BLaER1 (cell line): ENCODE measurements around the gene IL1A.
A peak's percentile ranks its signal among the peaks of the same experiment; 100 is the strongest.
"Not testable (repeated sequence)": the region's sequence is repeated elsewhere in the genome, so short reads cannot be mapped to it uniquely, and the experiment has no call there.

Source experiments
- H3K27ac ChIP-seq: shearing (Covaris generic); formaldehyde crosslinking; 2 replicates; pipeline ENCODE4 v1.8.1; 2022
- H3K27me3 ChIP-seq: shearing (Covaris generic); formaldehyde crosslinking; 2 replicates; pipeline ENCODE4 v1.8.1; 2022
- H3K36me3 ChIP-seq: shearing (Covaris generic); formaldehyde crosslinking; 2 replicates; pipeline ENCODE4 v1.8.1; 2022
- H3K4me1 ChIP-seq: shearing (Covaris generic); formaldehyde crosslinking; 2 replicates; pipeline ENCODE4 v1.8.1; 2022
- H3K4me2 ChIP-seq: shearing (Covaris generic); formaldehyde crosslinking; 2 replicates; pipeline ENCODE4 v1.8.1; 2022
- H3K4me3 ChIP-seq: shearing (Covaris generic); formaldehyde crosslinking; 2 replicates; pipeline ENCODE4 v1.8.1; 2022
- H3K9ac ChIP-seq: shearing (Covaris generic); formaldehyde crosslinking; 2 replicates; pipeline ENCODE4 v1.8.1; 2022
- H3K9me3 ChIP-seq: shearing (Covaris generic); formaldehyde crosslinking; 2 replicates; pipeline ENCODE4 v1.8.1; 2022
- H4K20me1 ChIP-seq: shearing (Covaris generic); formaldehyde crosslinking; 2 replicates; pipeline ENCODE4 v1.8.1; 2022
- Cebpa-rat ChIP-seq: shearing (Covaris generic); IDR thresholded peaks from 2 replicates; pipeline ENCODE4 v1.8.1; 2022

IL1A gene, protein sequence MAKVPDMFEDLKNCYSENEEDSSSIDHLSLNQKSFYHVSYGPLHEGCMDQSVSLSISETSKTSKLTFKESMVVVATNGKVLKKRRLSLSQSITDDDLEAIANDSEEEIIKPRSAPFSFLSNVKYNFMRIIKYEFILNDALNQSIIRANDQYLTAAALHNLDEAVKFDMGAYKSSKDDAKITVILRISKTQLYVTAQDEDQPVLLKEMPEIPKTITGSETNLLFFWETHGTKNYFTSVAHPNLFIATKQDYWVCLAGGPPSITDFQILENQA

DNA sequence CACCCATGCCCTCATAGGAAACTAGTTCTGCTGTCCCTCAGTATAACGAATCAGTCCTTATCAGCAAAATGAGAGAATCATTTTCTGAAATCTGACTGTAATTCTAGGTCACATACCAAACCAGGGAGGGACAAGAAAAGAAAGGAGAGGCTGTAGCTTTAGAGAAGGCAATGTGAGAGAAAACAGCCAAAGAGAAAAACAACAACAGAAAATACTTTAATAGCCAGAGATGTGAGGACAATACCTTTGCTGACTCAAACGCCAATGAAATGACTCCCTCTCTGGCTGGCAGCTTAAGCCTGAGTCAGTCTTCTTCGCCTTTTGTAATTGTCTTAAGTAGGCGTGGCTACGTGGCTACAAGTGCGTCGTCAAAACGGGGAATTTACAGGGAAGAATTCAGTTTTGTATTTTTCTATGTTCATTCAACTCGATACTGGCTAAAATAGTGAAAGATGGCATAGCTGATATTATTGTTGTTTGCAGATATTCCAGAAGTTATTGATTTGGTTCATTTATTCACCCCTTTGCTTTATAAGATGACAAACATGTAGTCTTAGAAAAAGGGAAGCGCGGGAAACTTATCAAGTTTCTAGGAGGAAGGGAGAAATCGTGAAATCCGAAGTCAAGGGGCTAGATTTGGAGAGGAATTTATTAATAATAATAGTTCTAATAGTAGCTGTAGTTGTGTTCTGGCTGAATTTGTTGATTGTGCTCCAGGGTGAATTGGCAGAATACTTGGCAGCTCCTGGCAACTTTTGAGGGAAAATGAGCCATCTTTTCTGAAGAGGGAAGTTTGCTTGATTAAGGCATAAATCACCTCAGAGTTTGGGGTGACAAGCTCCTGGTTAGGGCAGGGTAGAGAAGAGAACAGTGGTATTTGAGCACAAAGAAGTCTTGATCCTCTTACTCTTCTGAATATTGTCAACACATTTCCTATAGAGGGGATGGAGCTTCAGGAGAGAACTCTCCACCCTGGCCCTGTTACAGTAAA lies at the start of gene IL1A:
Gene IL1A (minus strand): TSS at position 295 of the 991 bp plus-strand sequence. CDS start 723 bp downstream, outside the sequence.
- no peak for TF ChIP-seq Cebpa-rat
- Histone ChIP-seq H3K9me3 (no peaks in the 10 kb centered on the region), H3K4me3 (no peak within 1 kb of the TSS), H3K4me1 (peaks cover 8% of the 10 kb centered on the region), H3K9ac (no peak within 1 kb of the TSS), H4K20me1 (no peaks in the 10 kb centered on the region), H3K27me3 (no peaks in the 10 kb centered on the region), H3K36me3 (no peaks in the 10 kb centered on the region), H3K27ac (no peak within 1 kb of the TSS), H3K4me2 (no peak within 1 kb of the TSS)

DNA sequence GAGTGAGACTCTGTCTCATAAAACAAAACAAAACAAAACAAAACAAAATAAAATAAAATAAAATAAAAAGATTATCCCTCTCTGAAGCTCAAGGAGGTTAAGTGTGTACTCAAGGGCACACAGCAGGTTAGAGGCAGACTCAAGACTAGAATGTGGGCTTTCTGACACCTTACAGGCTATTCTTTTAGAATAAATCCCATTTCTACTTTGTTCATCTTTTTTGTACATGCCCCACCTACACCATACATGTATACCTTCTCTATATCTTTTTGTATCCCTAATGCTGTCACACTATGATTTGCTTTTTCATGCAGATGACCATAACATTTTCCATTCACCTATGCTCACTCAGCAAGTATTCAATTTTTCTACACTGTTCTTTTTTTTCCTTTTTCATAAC lies 49.7 kb upstream of the IL1A start:
- peak overlapping the region; percentile 65 for H3K4me3 ChIP-seq
- peak overlapping the region; percentile 99 for H3K27ac ChIP-seq
- peak overlapping the region; percentile 87 for H3K4me2 ChIP-seq
- no peak for TF ChIP-seq Cebpa-rat
- H3K9ac ChIP-seq = peak overlapping the region; percentile 38
- H3K9me3 ChIP-seq = peaks cover 36% of the 10 kb centered on the region
- peaks cover 46% of the 10 kb centered on the region for H3K36me3 ChIP-seq
- H4K20me1 ChIP-seq = no peaks in the 10 kb centered on the region
- H3K4me1 ChIP-seq = peaks cover 100% of the 10 kb centered on the region
- H3K27me3 ChIP-seq = no peaks in the 10 kb centered on the region

DNA sequence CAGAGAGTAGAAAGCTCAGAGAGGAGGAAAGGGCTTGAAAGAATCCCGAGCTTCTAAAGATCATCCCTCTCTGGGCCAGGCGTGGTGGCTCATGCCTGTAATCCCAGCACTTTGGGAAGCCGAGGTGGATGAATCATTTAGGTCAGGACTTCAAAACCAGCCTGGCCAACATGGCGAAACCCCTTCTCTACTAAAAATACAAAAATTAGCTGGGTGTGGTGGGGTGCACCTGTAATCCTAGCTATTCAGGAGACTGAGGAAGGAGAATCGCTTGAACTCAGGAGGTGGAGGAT lies 49.3 kb upstream of the IL1A start:
- H3K36me3 ChIP-seq = peaks cover 49% of the 10 kb centered on the region
- H3K4me3 ChIP-seq = peak overlapping the region; percentile 65
- H3K9me3 ChIP-seq = peaks cover 40% of the 10 kb centered on the region
- H4K20me1 ChIP-seq, H3K27me3 ChIP-seq: not testable (repeated sequence)
- peak overlapping the region; percentile 87 for H3K4me2 ChIP-seq
- H3K27ac ChIP-seq = peak overlapping the region; percentile 99
- H3K4me1 ChIP-seq = peaks cover 100% of the 10 kb centered on the region
- peak overlapping the region; percentile 66 for H3K9ac ChIP-seq

- Histone ChIP-seq H3K9me3 (peaks cover 40% of the 10 kb centered on the region), H4K20me1 (no peaks in the 10 kb centered on the region), H3K36me3 (peaks cover 49% of the 10 kb centered on the region), H3K4me2 (peak overlapping the region; percentile 87), H3K27ac (peak overlapping the region; percentile 99), H3K4me3 (peak overlapping the region; percentile 65), H3K27me3 (no peaks in the 10 kb centered on the region), H3K9ac (peak overlapping the region; percentile 66), H3K4me1 (peaks cover 100% of the 10 kb centered on the region)
- no peak for TF ChIP-seq Cebpa-rat
These were observed 48.7 kb upstream of the IL1A start for GRCh38 chr2:112832841-112833638.

DNA sequence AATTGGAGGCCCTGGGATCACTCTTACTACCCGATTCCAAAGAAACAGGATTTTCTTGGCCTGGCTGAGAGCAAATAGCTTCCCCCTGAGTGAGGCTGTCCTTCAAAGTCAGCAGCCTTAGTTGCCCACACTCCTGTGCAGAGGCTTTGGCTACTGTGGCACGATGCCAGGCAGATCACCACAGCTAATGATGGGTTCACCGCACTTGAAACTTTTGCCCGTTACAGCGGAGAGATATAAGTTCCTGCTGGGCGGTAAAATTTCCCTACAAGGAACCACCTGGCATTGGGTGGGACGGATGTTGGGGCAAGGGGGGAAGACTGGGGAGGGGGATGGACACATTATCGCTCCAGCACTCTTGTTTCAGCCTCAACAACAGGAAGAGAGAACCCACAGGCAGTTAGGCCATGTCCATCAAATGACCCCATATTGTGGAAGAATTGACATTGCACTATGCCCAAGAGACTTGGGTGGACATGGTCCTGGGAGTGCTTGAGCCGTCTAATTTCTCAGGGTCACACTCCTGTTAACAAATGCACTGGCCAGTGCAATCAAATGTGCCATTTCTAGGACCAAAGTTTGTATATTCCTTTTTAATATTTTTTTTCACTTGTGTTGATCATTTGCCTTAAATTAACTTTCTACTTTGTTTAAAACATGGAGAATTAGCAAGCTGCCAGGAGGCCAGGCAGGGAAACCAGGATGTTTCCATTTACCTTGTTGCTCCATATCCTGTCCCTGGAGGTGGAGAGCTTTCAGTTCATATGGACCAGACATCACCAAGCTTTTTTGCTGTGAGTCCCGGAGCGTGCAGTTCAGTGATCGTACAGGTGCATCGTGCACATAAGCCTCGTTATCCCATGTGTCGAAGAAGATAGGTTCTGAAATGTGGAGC lies 47.9 kb upstream of the IL1A start:
- peak overlapping the region; percentile 87 for H3K4me2 ChIP-seq
- H3K9me3 ChIP-seq = peaks cover 48% of the 10 kb centered on the region
- peaks cover 97% of the 10 kb centered on the region for H3K4me1 ChIP-seq
- peaks cover 49% of the 10 kb centered on the region for H3K36me3 ChIP-seq
- H3K27ac ChIP-seq = peak overlapping the region; percentile 99
- peak overlapping the region; percentile 88 for H3K9ac ChIP-seq
- TF ChIP-seq Cebpa-rat = no peak
- H4K20me1 ChIP-seq = no peaks in the 10 kb centered on the region
- H3K27me3 ChIP-seq = no peaks in the 10 kb centered on the region
- peak overlapping the region; percentile 65 for H3K4me3 ChIP-seq

DNA sequence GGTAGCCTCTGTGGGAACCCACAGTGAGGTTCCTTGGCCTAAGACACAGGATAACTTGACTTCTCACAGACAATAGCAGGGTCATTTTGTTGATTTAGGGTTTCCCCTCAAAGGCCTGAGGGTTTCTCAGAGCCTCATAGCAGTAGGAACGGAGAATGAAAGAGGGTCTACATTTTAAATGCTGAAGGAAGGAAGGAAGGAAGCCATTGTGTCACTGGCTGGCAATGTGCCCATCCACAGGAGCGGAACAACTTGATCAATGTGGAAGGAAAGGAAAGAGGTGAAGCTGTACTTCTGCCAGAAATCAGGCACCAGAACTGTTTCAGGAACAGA lies 47.2 kb upstream of the IL1A start:
- peak overlapping the region; percentile 43 for H3K4me3 ChIP-seq
- no peaks in the 10 kb centered on the region for H4K20me1 ChIP-seq
- H3K27me3 ChIP-seq = no peaks in the 10 kb centered on the region
- no peak for TF ChIP-seq Cebpa-rat
- peak overlapping the region; percentile 87 for H3K4me2 ChIP-seq
- peaks cover 49% of the 10 kb centered on the region for H3K36me3 ChIP-seq
- peak overlapping the region; percentile 99 for H3K27ac ChIP-seq
- H3K9ac ChIP-seq = peak overlapping the region; percentile 88
- H3K4me1 ChIP-seq = peaks cover 90% of the 10 kb centered on the region
- peaks cover 55% of the 10 kb centered on the region for H3K9me3 ChIP-seq

- H3K9ac ChIP-seq = peak overlapping the region; percentile 88
- no peaks in the 10 kb centered on the region for H4K20me1 ChIP-seq
- H3K4me3 ChIP-seq = peak overlapping the region; percentile 43
- no peaks in the 10 kb centered on the region for H3K27me3 ChIP-seq
- peaks cover 84% of the 10 kb centered on the region for H3K4me1 ChIP-seq
- no peak for TF ChIP-seq Cebpa-rat
- H3K36me3 ChIP-seq = peaks cover 49% of the 10 kb centered on the region
- H3K4me2 ChIP-seq = peak overlapping the region; percentile 87
- peaks cover 61% of the 10 kb centered on the region for H3K9me3 ChIP-seq
- peak overlapping the region; percentile 99 for H3K27ac ChIP-seq
These were observed 46.6 kb upstream of the IL1A start for GRCh38 chr2:112830682-112831512.

DNA sequence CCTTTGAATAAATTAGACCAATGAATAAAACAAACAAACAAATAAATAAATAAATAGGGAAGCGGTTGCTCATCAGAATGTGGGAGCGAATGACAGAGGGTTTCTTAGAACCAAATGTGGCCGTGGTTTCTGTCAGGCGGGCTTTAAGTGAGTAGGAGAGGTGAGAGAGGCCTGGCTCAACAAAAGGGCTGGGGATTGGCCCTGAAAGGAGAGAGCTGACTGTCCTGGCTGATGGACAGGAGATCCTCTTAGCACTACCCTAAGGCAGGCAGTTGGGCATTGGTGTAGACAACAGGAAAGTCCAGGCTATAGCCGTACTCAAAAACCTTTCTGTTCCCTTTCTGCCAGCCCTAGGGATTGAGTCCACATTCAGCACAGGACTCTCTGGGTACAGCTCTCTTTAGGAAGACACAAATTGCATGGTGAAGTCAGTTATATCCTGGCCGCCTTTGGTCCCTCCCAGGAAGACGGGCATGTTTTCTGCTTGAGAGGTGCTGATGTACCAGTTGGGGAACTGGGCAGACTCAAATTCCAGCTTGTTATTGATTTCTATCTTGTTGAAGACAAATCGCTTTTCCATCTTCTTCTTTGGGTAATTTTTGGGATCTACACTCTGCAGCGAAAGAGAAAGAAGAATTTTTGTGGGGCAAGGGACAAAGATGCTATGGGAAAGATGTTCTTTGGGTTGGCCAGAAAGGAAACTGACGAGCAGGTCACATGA lies 45.8 kb upstream of the IL1A start:
- Histone ChIP-seq H3K36me3 (peaks cover 49% of the 10 kb centered on the region), H4K20me1 (no peaks in the 10 kb centered on the region), H3K27ac (peak overlapping the region; percentile 99), H3K4me3 (peak overlapping the region; percentile 43), H3K4me1 (peaks cover 77% of the 10 kb centered on the region), H3K27me3 (no peaks in the 10 kb centered on the region), H3K4me2 (peak overlapping the region; percentile 87), H3K9ac (no peak overlapping the region; the same call in 1 of the 2 replicates), H3K9me3 (peaks cover 61% of the 10 kb centered on the region)
- no peak for TF ChIP-seq Cebpa-rat
